Measurements from ENCODE around the gene IL11RA.
"Not testable (repeated sequence)": the region's sequence is repeated elsewhere in the genome, so short reads cannot be mapped to it uniquely, and the experiment has no call there.

The IL11RA gene

DNA sequence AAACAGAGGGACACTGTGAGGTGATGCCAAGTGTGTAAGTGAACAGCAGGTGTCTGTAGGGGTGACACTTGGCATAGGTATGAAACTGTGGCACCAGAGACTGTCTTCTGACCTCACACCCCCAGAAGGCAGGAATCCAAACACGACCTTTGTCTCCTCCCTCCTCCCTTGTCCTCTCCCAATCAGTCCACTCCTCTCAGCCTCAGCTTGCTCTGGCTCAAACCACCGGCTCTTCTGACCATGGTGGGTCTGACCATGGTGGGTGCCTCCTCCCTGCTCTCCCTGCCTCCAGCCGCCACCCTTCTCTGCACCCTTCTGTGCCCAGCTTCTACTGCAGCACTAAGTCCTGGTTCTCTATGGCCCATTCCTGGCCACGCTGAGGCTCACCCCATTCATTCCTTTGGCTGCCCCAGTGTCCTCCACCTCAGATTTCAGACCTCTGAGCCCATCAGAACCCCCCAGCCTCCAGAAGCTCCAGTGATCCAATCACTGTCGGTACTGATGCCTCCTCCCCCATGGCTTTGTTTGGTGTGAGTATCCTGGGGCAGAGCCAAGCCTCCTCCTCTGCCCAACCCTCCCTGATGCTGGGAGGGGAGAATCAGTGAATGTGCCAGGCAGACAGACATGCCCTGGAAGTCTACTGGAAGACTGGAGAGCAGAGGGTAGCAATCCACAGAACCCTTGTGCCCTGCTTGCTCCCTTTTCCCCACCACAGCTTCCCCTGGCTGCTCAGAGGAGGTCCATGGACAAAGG, 21.4 kb upstream of the IL11RA start:
- no peak for DNase-seq

DNA sequence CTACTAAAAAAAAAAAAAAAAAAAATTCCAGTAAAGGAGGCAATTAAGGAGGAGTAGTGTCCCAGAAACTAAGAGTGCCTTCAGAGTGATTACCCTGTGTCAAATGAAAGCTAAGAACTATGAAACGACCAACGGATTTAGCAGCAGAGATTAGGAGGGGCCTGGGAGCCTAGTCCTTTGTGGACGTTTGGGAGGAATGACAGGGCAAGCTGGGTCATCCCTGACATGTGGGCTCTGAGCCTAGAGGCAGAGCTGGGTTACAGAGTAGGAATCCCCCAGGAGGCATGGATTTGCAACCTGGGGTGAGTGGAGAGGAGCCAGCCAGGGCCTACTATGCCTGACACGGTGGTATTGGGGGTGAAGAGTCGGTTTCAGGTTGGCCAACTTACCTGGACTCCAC, 18.8 kb upstream of the IL11RA start:
- DNase-seq: no peak

DNA sequence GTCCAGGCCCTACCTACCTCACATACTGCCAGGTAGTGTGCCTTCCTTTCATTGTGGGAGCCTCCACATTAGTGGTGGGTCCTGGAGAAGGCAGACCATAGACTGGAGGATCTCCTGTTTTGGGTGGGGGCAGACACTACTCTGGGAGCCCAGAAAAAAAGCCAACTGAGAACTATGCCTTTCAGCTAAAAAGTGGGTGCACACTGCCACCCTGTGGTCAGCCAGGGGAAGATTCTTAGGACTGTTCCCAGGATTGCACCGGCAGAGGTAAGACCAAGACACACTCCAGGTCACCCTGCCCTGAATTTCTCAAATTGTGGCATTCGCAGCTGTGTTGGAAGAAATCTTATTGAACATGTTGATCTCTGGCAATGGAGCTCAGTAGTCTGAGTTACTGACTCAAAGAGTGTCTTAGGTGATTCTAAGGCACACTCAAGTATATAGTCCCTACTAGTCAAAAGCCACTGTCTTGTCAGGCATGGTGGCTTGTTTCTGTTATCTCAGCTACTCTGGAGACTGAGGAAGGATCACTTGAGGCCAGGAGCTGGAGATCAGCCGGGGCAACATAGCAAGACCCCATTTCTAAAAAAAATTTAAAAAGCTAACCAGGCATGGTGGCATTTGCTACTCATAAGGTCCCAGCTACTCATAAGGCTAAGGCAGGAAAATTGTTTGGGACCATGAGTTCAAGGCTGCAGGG, 18.0 kb upstream of the IL11RA start:
- peak; percentile 77 for DNase-seq

DNA sequence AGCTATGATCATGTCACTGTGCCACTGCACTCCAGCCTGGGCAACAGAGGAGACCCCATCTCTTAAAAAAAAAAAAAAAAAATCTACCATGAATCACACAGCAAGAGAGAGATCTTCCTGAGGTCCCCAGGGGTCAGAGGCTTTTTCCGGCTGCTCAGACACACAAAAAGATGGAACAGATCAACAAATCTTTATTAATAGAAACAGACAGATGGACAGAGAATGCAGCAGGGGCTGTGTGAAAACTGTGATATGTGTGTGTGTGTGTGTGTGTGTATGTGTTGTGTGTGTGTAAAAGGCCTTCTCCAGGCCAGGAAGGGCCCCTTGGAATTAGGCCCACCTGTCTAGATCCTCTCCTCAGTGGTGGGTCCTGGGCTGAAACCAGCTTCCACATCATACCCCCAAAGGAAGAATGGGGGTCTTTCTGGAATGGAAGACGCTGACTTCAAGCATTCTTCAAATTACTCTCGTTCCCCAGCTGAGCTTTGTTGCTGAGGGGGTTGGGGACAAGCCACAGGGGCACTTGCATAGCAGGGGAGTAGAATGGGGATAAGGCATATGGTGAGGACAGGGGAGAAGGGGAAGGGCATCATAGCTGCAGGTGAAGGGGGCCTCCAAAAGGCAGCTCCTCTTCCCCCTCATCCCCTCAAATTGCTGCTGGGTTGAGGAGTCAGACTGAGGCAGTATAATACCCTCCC, 17.3 kb upstream of the IL11RA start:
- no peak for DNase-seq

DNA sequence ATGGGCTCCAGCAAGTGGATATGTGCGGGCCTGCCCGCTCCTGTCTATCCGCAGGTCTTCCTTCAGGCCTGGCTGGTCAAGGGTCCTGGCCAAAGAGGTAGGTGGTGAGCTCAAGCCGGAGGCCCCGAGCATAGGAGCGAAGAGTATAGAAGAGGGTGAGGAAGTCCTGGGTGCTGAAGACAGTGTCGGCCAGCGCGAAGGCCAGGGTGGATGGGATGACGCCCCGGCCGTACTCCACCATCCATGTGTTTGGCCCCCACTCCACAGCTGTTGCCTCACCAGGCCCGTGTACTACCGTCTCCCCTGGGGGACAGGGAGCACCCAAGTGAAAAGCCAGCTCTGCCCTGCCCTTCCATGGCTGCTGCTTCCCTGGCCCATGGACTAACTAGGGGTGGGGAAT, 16.4 kb upstream of the IL11RA start:
- DNase-seq: no peak

DNA sequence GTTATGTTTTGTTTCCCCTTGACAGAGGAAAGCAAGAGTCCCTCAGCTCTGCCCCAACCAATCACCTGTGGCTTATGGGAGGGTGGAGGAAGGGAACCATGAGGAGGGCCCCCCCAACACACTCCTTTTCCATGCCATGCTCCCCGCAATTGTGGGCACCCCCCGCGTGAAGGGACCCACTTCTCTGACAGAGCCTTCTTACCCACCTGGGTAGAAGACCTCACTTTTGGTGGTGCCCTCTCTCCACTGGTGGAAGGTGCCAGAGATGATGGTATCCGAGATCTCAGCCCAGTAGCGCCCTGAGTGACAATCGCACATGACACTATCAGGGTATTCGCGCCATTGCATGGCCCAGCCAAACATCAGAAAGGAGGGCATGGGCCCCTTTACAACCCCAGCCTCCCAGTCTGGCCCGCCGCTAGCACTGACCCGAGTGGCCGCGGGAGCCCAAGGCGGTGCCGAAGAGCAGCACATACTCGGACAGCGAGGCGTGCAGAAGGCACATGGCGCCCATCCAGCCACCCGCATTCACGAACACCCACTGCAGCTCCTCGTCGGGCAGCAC, 15.1 kb upstream of the IL11RA start:
- no peak for DNase-seq

DNA sequence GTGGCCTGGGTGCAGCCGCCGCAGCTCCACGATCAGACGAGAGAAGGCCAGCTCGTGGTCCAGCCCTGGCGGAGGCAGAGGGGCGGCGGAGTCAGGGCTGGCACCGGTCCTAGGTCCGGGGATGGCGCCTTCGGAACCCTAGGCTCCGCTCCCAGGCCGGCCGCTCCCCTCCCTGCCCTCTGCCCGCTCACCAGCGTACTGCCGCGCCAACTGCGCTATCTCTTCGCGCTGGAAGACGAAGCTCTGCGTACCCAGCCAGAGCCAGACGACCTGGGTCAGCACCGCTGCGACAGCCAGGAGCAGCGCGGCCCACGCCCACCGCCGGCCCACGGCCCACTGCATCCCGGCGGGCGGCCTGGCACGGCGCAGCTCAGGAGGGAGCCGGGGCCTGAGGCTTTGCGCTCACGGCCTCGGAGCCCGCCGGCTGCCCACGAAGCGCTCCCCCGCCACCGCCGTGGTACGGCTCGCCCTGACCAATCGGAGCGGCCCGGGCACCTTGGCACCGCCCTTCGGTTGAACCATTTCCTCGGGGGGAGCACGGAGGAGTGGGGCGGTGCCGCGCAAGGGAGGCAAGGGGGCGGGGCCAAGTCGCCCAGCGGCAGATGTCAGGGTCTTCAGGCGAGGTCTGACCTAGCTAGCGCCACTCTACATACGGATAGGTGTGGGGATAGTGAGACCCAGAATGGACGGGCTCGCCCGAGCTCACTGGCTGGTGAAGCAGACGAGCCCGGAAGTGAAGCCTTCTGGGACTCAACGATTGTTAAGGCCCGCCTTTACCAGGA, 14.4 kb upstream of the IL11RA start, which contains the start of gene SIGMAR1:
SIGMAR1 (minus strand) TSS at position 432 of the 782 bp plus-strand sequence; CDS start at position 342, 90 bp downstream.
- peak; percentile 95 for DNase-seq

DNA sequence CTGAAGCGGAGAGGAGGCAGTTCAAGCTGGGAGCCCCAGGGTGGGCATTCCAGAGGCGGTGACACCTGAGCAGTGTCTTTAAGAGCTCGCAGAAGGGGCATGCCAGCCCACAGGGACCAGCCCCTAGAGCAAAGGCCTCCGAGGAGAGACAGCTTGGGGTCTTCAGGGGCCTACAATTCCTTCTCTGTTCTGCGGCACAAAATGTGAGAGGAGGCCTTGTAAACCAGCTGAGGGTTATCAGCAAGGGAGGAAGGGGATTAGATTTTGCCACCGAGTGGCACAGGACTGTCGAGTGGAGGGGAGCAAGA, 13.9 kb upstream of the IL11RA start:
- no peak for DNase-seq

DNA sequence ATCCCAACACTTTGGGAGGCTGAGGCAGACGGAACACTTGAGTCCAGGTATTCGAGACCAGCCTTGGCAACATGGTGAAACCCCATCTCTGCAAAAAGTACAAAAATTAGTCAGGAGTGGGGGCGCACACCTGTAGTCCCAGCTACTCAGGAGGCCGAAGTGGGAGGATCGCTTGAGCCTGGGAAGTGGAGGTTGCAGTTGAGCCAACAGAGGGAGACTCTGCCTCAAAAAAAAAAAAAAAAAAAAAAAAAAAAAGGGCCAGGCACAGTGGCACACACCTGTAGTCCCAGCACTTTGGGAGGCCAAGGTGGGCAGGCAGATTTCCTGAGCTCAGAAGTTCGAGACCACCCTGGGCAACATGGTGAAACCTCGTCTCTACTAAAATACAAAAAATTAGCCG, 12.7 kb upstream of the IL11RA start:
- not testable (repeated sequence) for DNase-seq

DNA sequence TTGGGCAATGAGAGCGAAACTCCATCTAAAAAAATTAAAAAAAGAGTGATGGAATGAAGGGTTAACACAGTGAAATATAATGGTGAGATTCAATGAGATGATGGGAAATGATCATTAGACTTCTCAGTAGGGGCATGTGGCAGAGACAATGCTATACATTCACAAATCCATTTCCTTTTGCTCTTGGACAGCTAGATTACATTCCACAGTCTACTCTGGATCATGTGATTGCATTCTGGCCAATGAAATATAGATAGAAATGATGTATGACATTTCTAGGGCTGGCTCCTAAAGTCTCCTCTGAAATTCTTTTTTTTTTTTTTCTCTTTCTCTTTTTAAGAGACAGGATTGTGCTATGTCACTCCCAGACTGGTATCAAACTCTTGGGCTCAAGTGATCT, 9.3 kb upstream of the IL11RA start:
- DNase-seq: no peak

DNA sequence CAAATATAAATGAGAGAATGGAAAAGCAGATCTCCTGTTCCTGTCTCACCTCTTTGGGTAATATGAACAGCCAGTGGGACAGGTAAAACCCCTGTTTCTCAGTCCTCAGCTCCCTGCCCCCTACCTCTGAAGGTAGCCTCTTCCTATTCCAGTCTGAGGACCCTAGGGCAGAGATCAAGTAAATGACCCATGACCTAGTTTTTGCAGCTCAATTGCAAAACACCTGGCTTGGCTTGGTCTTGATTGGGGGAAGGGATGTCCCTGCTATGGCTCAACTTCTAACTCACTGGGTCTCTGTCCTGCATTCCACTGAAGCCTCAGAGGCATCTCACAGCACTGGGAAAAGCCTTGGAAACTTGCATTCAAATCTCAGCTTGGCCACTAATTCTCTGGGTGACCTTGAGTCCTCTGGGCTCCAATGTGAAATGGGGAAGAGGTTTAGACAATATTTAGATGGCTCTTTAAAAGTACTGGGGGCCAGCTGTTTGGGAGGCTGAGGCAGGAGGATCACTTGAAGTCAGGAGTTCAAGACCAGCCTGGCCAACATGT, 7.1 kb upstream of the IL11RA start:
- no peak for DNase-seq

DNA sequence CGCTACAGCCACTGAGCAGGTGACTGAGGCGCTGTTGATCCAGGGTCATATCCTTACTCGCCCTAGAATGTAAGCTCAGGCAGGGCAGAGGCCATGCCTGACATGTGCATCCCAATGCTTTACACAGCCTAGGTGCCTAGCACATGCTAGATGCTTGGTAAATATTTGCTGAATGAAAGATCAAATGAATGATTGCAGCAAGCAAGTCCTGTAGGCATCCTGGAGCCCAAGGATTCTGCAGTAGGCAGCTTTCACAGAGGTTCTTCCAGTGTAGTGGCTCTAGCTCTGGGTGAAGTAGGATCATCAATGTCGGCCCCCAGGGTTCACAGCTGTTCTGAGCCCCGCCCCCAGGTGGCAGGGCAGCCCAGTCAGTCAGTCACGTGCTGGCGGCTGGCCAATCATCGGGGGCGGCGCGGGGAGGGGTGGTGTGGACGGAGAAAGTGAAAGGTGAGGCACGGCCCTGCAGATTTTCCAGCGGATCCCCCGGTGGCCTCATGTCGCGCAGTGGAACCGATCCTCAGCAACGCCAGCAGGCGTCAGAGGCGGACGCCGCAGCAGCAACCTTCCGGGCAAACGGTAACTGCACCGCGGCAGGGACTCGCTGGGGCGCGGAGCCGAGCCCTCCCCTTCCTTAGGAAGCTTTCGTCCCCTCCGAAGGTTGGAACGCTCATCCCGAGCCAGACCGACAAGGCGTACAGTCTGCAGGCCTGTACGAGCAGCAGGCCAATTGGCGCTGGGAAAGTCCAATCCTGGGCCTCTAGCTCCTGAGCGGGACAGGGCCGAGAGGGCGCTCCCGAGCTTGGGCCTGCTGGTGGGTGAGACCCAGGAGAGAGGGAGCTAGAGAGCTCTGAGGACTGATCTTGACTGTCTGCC, 5.5 kb upstream of the IL11RA start, which contains the start of gene GALT:
GALT (plus strand) TSS at position 465 of the 873 bp plus-strand sequence; CDS start at position 495, 30 bp downstream.
- DNase-seq: peak; percentile 93

DNA sequence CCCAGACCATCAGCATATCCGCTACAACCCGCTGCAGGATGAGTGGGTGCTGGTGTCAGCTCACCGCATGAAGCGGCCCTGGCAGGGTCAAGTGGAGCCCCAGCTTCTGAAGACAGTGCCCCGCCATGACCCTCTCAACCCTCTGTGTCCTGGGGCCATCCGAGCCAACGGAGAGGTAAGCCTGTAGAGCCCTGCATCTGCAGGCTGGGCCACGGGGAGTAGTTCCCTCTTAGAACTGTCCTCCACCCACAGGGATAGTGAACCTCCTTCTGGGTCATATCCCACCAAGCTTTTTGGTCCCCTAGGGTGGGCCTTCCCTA, 4.9 kb upstream of the IL11RA start:
- no peak for DNase-seq

DNA sequence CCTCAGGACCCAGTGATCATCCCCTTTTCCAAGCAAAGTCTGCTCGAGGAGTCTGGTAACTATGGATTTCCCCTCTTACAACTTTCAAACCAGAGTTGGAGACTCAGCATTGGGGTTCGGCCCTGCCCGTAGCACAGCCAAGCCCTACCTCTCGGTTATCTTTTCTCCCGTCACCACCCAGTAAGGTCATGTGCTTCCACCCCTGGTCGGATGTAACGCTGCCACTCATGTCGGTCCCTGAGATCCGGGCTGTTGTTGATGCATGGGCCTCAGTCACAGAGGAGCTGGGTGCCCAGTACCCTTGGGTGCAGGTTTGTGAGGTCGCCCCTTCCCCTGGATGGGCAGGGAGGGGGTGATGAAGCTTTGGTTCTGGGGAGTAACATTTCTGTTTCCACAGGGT, 4.3 kb upstream of the IL11RA start:
- DNase-seq: no peak

DNA sequence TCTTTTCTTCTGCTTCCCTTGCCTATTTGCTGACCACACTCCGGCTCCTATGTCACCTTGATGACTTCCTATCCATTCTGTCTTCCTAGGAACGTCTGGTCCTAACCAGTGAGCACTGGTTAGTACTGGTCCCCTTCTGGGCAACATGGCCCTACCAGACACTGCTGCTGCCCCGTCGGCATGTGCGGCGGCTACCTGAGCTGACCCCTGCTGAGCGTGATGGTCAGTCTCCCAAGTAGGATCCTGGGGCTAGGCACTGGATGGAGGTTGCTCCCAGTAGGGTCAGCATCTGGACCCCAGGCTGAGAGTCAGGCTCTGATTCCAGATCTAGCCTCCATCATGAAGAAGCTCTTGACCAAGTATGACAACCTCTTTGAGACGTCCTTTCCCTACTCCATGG, 3.3 kb upstream of the IL11RA start:
- DNase-seq: no peak

DNA sequence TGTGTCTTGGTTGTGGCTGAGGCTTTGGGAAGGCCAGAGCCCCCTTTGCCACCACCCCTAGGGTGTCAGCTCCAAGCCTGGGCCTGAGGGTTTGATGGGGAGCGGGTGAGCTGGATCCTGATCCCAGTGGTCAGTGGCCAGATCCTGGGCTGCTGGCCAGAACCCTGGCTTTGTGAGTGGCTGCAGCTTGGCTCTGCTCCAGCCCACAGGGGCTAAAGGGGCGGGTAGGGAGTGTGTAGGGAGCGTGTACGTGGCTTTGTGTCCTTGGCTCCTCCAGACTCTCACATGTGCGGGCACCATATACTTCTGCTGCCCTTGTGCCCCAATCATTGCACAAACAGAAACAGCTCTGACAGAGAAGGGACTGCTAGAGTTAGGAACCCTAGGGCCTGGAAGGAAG, 1.2 kb upstream of the IL11RA start:
- DNase-seq: peak; percentile 68

DNA sequence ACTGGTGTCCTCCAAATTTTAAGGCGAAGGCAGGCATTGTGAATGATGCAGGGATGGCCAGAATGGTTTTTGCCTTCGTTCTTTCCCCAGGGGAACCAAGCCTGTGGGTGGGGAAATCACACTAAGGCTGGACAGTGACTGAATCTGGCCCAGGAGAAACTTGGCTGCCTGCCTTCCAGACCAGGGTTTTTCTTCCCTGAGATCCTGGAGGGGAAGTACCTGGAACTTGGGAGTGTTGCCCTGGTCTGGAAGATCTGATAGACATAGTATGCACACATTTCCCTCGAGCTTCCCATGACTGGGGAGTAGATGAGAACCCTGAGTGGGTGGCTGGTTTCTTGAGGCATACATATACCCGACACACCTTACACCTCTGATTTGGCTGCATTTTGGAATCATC, 664 bp upstream of the IL11RA start:
- DNase-seq: no peak

DNA sequence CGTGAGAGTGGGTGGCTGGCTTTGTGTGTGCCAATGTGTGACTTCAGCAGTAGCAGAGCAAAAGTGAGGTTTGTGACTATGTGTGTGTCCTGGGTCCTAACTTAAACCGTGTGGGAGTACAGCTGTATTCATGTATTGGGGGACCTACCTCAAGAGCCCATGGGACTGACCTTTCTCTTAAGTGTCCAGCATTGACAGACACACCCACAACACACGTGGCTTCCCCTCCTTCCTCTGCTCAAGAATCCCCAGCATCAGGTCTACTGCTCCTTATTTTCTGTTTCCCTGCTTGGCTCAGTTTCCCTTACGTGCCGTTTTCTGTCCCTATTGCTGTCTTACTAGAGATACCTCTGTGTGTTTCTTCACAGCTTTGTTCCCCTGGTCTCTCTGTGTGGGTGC, 616 bp downstream of the IL11RA start:
- DNase-seq: no peak

DNA sequence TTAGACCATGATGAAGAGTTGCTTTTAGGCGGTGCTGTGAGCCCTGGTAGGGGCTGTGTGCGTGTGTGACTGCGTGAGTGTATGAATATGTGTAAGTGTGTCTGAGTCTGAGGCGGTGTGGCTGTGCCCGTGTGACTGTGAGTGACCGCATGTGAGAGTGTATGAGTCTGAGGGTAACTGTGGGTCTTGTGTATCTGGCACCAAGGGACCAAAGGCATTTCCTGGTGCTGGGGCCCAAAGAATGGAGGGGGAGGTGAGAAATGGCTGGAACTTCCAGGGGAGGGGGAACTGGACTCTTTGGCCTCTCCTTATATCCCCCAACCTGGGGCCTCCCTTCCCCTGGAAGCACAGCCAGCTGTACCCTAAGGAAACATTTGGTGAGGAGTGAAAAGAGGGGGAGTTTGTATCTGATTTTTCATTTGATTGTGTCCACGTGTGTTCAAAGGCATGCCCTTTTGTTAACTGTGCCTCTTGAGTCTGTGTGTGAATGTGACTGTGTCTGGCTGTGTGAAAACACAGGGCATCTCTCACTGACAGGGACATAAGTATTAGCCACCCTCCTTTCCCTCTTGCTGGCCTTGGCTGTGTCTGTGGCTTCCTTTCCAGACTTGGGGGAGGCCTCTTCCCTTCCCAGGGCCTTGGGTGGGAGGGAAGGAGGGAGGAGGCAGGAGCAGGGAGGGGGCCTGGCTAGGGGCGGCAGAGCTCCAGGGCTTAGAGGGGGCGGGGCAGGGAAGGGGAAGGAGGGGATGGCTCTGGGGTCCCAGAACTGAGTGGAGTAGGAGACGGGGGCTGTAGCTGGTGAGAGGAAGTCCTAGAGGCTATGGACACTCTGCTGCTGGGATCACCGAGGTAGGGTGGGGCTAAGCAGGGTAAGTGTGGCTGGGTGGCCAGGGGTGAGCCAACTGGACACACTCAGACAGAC, 1.4 kb downstream of the IL11RA start:
- DNase-seq: peak; percentile 92

DNA sequence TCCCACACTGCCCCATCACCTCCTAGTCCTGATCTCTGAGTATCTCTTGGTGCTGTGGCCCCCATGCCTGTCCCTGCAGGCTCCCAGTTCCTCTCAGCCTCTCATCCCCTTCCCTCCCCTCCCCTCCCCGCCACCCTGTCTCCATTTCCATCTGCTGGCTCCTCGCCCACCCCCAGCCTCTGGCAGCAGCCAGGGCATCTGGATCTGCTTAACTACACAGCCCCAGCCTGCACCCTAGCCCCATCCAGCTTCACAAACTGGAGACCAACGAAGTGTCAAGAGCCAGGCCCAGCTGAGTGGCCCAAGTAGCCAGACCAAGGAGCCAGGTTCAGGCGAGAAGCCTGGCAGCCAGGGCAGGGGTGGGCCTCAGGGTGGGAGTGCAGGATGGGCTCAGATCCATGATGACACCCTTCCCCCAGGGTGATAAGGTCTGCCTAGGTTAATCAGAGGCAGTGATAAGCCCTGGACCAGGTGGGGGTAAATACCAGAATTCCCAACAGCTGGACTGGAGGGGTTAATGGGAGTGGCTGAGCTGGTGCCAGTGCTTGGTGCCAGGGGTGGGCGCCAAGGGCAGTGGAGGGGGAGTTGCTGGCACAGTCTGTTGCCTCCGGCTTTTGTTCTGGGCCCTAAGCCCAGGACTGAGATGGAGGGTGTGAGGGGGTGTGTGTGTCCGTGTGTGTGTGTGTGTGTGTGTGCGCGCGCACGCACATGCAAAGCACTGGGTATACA, 2.5 kb downstream of the IL11RA start:
- peak; percentile 92 for DNase-seq

Measured in left hindlimb (tissue), 1 donor.